OCI-LY1 (cell line): ENCODE results near the gene SS18L1.

Source experiments
- H2AFZ ChIP-seq: fragments of 200-600 bp; sonication (generic), shearing (Covaris generic); 2 replicates; pipeline ENCODE4 v1.6.0; 2014; ENCODE audit warnings: antibody characterized with exemption, mild to moderate bottlenecking, low read length
- H3F3A ChIP-seq: fragments of 200-600 bp; sonication (generic), shearing (Covaris generic); 2 replicates; pipeline ENCODE4 v1.6.0; 2014; ENCODE audit warnings: mild to moderate bottlenecking, antibody characterized with exemption, low read length, moderate library complexity; ENCODE audit not compliant: insufficient read depth
- H3K27ac ChIP-seq: fragments of 200-600 bp; sonication (generic); 2 replicates; pipeline ENCODE4 v1.5.1; 2014; ENCODE audit warnings: low read length, mixed run types, mild to moderate bottlenecking, low read depth; ENCODE audit not compliant: poor library complexity, severe bottlenecking
- H3K27me3 ChIP-seq: fragments of 200-600 bp; sonication (generic); 2 replicates; pipeline ENCODE4 v1.6.0; 2014; ENCODE audit warnings: antibody characterized with exemption, mild to moderate bottlenecking, low read length, moderate library complexity; ENCODE audit not compliant: insufficient read depth
- H3K36me3 ChIP-seq: fragments of 200-600 bp; sonication (generic); 2 replicates; pipeline ENCODE4 v1.6.1; 2014; ENCODE audit warnings: mild to moderate bottlenecking, antibody characterized with exemption, low read length, moderate library complexity, mixed read lengths; ENCODE audit not compliant: insufficient read depth
- H3K4me1 ChIP-seq: fragments of 200-600 bp; sonication (generic); 2 replicates; pipeline ENCODE4 v1.5.1; 2014; ENCODE audit warnings: mild to moderate bottlenecking, low read length, moderate library complexity; ENCODE audit not compliant: insufficient read depth, severe bottlenecking
- H3K4me2 ChIP-seq: fragments of 200-600 bp; sonication (generic), shearing (Covaris generic); 2 replicates; pipeline ENCODE4 v1.6.1; 2014; ENCODE audit warnings: low read length
- H3K4me3 ChIP-seq: fragments of 200-600 bp; sonication (generic); 2 replicates; pipeline ENCODE4 v1.5.1; 2014; ENCODE audit warnings: low read length, low read depth, mild to moderate bottlenecking, mixed read lengths; ENCODE audit not compliant: poor library complexity, severe bottlenecking
- H3K79me2 ChIP-seq: fragments of 200-600 bp; shearing (Covaris generic); 2 replicates; pipeline ENCODE4 v1.6.1; 2016; ENCODE audit warnings: mixed run types, low read length, mixed read lengths; ENCODE audit not compliant: insufficient read depth
- H3K9ac ChIP-seq: fragments of 200-600 bp; sonication (generic), shearing (Covaris generic); 2 replicates; pipeline ENCODE4 v1.6.1; 2014; ENCODE audit warnings: mild to moderate bottlenecking, low read length, mixed read lengths
- H3K9me2 ChIP-seq: fragments of 200-600 bp; sonication (generic), shearing (Covaris generic); 2 replicates; pipeline ENCODE4 v1.6.1; 2014; ENCODE audit warnings: low read depth, mild to moderate bottlenecking, low read length, mixed read lengths
- H3K9me3 ChIP-seq: fragments of 200-600 bp; shearing (Covaris generic); 2 replicates; pipeline ENCODE4 v1.6.1; 2014; ENCODE audit warnings: low read length, mixed read lengths
- H4K20me1 ChIP-seq: fragments of 200-600 bp; sonication (generic), shearing (Covaris generic); 2 replicates; pipeline ENCODE4 v1.6.0; 2016; ENCODE audit warnings: mild to moderate bottlenecking, low read length; ENCODE audit not compliant: insufficient read depth
- CTCF ChIP-seq: fragments of 200-600 bp; sonication (generic), shearing (Covaris generic); IDR thresholded peaks from 2 replicates; pipeline ENCODE4 v1.5.1; 2017; ENCODE audit warnings: mild to moderate bottlenecking, antibody characterized with exemption, low read length, moderate library complexity, mixed read lengths
- EZH2 ChIP-seq: fragments of 200-600 bp; sonication (generic), shearing (Covaris generic); IDR thresholded peaks from 2 replicates; pipeline ENCODE4 v1.8.0; 2017; ENCODE audit warnings: borderline replicate concordance, mixed run types, mild to moderate bottlenecking, antibody characterized with exemption, low read length, moderate library complexity, mixed read lengths

SS18L1 gene

GRCh38 chr20:62196286-62196685 is 52.7 kb downstream of the SS18L1 start:
- Histone ChIP-seq H3K36me3 (peaks cover 50% of the 10 kb centered on the region), H3K9me3 (no peaks in the 10 kb centered on the region), H3K27me3 (no peaks in the 10 kb centered on the region), H3K4me3 (no peak overlapping the region), H3F3A (no peaks in the 10 kb centered on the region), H3K79me2 (no peaks in the 10 kb centered on the region), H3K9me2 (no peaks in the 10 kb centered on the region), H3K27ac (no peak overlapping the region), H2AFZ (no peak overlapping the region), H3K4me2 (no peak overlapping the region), H3K9ac (no peak overlapping the region), H4K20me1 (no peaks in the 10 kb centered on the region), H3K4me1 (peaks cover 47% of the 10 kb centered on the region)
- TF ChIP-seq CTCF (no peak), EZH2 (no peak)

GRCh38 chr20:62197311-62197710 is 53.7 kb downstream of the SS18L1 start:
- peaks cover 46% of the 10 kb centered on the region for H3K4me1 ChIP-seq
- no peak overlapping the region for H3K4me3 ChIP-seq
- H3K27ac ChIP-seq, result no peak overlapping the region
- H3K36me3 ChIP-seq, result peaks cover 52% of the 10 kb centered on the region
- no peaks in the 10 kb centered on the region for H3K9me3 ChIP-seq
- no peaks in the 10 kb centered on the region for H3K27me3 ChIP-seq
- H3F3A ChIP-seq, result no peaks in the 10 kb centered on the region
- no peaks in the 10 kb centered on the region for H4K20me1 ChIP-seq
- no peak overlapping the region for H3K9ac ChIP-seq
- H3K79me2 ChIP-seq, result no peaks in the 10 kb centered on the region
- H2AFZ ChIP-seq, result no peak overlapping the region
- no peaks in the 10 kb centered on the region for H3K9me2 ChIP-seq
- H3K4me2 ChIP-seq, result no peak overlapping the region
- TF ChIP-seq CTCF (no peak), EZH2 (no peak)

GRCh38 chr20:62197801-62198200 is 54.2 kb downstream of the SS18L1 start:
- no peaks in the 10 kb centered on the region for H4K20me1 ChIP-seq
- H3K4me3 ChIP-seq, result no peak overlapping the region
- no peak overlapping the region for H3K9ac ChIP-seq
- no peaks in the 10 kb centered on the region for H3F3A ChIP-seq
- no peak for TF ChIP-seq CTCF
- TF ChIP-seq EZH2, result no peak
- peaks cover 54% of the 10 kb centered on the region for H3K36me3 ChIP-seq
- no peak overlapping the region for H3K4me2 ChIP-seq
- no peaks in the 10 kb centered on the region for H3K79me2 ChIP-seq
- H3K27ac ChIP-seq, result no peak overlapping the region
- H3K9me3 ChIP-seq, result no peaks in the 10 kb centered on the region
- peaks cover 41% of the 10 kb centered on the region for H3K4me1 ChIP-seq
- H2AFZ ChIP-seq, result no peak overlapping the region
- H3K9me2 ChIP-seq, result no peaks in the 10 kb centered on the region
- H3K27me3 ChIP-seq, result no peaks in the 10 kb centered on the region
